Upper lobe of left lung (tissue), 6 donors: ENCODE results near the gene SCN4B. TPM values are rescaled to one million over a fixed set of nuclear protein-coding genes. Genes with fewer than 3 reads are reported as not detected.
A peak's percentile ranks its signal among the peaks of the same experiment; 100 is the strongest.

Source experiments
- ATAC-seq, 2 donors: fragments of 200-7000 bp; cut with Tn5 transposase; one replicate each; pipeline ENCODE4 v1.9.1; 2022; ENCODE audit warnings: mild to moderate bottlenecking in 2 of 2, moderate library complexity in 2 of 2; ENCODE audit not compliant: low FRiP score in 2 of 2
- DNase-seq, 2 donors: peaks; one replicate each; pipeline ENCODE4 v3.0.0-alpha.2; 2019 to 2020
- H3K27ac ChIP-seq, 4 donors: fragments of 200-600 bp; sonication (generic); one replicate each; pipeline ENCODE4 v1.5.1; 2016 to 2019
- H3K27me3 ChIP-seq, 4 donors: fragments of 200-600 bp; sonication (generic); one replicate each; pipeline ENCODE4 v1.5.1; 2017 to 2019
- H3K36me3 ChIP-seq, 4 donors: fragments of 200-600 bp; sonication (generic); one replicate each; pipeline ENCODE4 v1.5.1; 2016 to 2019
- H3K4me1 ChIP-seq, 4 donors: fragments of 200-600 bp; sonication (generic); one replicate each; pipeline ENCODE4 v1.5.1; 2018 to 2019
- H3K4me3 ChIP-seq, 4 donors: fragments of 200-600 bp; sonication (generic); one replicate each; pipeline ENCODE4 v1.5.1; 2017 to 2019; ENCODE audit warnings: mild to moderate bottlenecking in 2 of 4, moderate library complexity in 1 of 4
- H3K9me3 ChIP-seq, 4 donors: fragments of 200-600 bp; sonication (generic); one replicate each; pipeline ENCODE4 v1.5.1; 2018 to 2019
- CTCF ChIP-seq, 6 experiments: fragments of 450-650 bp in 4 of 6; fragments of 200-600 bp in 2 of 6; sonication (generic) in 2 of 6; IDR thresholded peaks; one replicate each; pipeline ENCODE4 v1.5.1; 2016 to 2019; ENCODE audit warnings: antibody characterized with exemption in 6 of 6
- EP300 ChIP-seq, 4 donors: sonication (generic); formaldehyde crosslinking; IDR thresholded peaks; one replicate each; pipeline ENCODE4 v1.5.1; 2017; ENCODE audit warnings: antibody characterized with exemption in 4 of 4, control low read depth in 2 of 4
- POLR2A ChIP-seq, 4 donors: fragments of 450-650 bp; IDR thresholded peaks; one replicate each; pipeline ENCODE4 v1.5.1; 2016 to 2017; ENCODE audit warnings: antibody characterized with exemption in 4 of 4, mild to moderate bottlenecking in 2 of 4
- POLR2AphosphoS5 ChIP-seq, 2 donors: sonication (generic); formaldehyde crosslinking; IDR thresholded peaks; one replicate each; pipeline ENCODE4 v1.5.1; 2017; ENCODE audit warnings: antibody characterized with exemption in 2 of 2
- WGBS, 2 donors: methylation state at CpG; one replicate each; pipeline ENCODE4 v1.1.5; 2017 to 2018; 5-methylcytosine and 5-hydroxymethylcytosine counted together
- total RNA-seq, 6 donors: library from RNA; depleted of rRNA in 4 of 6; stranded (reverse); fragments of >200 nt in 4 of 6; gene quantifications; one replicate each; pipeline versions ENCODE4 v1.1.0 to v1.2.1, GENCODE V29; 2016 to 2021
- donor health status: DM: no; HTN: no; CAD: no; lungs with moderate emphysema.
- donor health status: DM: no; HTN: yes; CAD: no; lungs with severe emphysema.

The SCN4B gene
- total RNA-seq, 6 donors from 2014 or later: under 0.01 to 5.5 (median 3.3) TPM

DNA sequence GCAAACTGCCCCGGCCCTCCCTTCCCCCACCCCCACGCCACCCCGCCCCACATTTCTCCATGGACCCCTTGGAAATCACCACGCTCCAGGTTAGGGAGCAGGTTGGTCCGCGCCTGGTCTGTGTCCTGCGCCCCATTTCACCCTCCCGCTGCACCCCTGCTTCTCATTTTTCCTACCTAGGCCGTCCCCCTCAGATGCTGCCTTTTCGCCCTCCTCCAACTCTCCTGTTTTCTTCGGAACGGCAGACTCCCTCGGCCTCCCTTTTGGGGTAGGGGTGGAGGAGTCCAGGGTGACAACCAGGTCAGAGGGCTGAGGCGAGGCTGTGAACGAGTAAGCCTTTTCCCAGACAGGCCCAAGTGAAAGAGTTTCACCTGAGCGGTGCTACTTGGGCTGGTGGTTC lies 893 bp upstream of the SCN4B start:
- DNase-seq (no peak), ATAC-seq (no peak)
- peak overlapping the region in 3 of 4 donors; percentile 42 to 55 (median 49) for H3K4me3 ChIP-seq
- WGBS, 2 donors: 33 to 41% methylated on average over 13 to 16 of the region's 16 CpGs
- no peaks in the 10 kb centered on the region for H3K9me3 ChIP-seq
- peaks cover 0 to 42% (median 18%) of the 10 kb centered on the region in 4 donors for H3K27me3 ChIP-seq
- peaks cover 14 to 47% (median 30%) of the 10 kb centered on the region in 4 donors for H3K4me1 ChIP-seq
- H3K27ac ChIP-seq: no peak overlapping the region
- H3K36me3 ChIP-seq: no peaks in the 10 kb centered on the region
- TF ChIP-seq POLR2AphosphoS5 (IDR thresholded peaks at IDR 0.05): no peak
- TF ChIP-seq CTCF (IDR thresholded peaks at IDR 0.05): no peak
- no peak for TF ChIP-seq POLR2A (IDR thresholded peaks at IDR 0.05)
- TF ChIP-seq EP300 (IDR thresholded peaks at IDR 0.05): no peak

GRCh38 chr11:118152020-118152551 lies 537 bp downstream of the SCN4B start:
- Histone ChIP-seq H3K27me3 (peaks cover 0 to 42% (median 17%) of the 10 kb centered on the region in 4 donors), H3K36me3 (no peaks in the 10 kb centered on the region), H3K4me3 (peak overlapping the region in 3 of 4 donors; percentile 42 to 55 (median 49)), H3K27ac (peak overlapping the region in 2 of 4 donors; percentile 4 to 55), H3K4me1 (peaks cover 14 to 40% (median 30%) of the 10 kb centered on the region in 4 donors), H3K9me3 (no peaks in the 10 kb centered on the region)
- TF ChIP-seq EP300 (IDR thresholded peaks at IDR 0.05): no peak
- no peak for TF ChIP-seq CTCF (IDR thresholded peaks at IDR 0.05)
- no peak for TF ChIP-seq POLR2AphosphoS5 (IDR thresholded peaks at IDR 0.05)
- TF ChIP-seq POLR2A (IDR thresholded peaks at IDR 0.05): no peak
- 28 to 40% methylated on average over 4 to 16 of the region's 16 CpGs for WGBS, 2 donors
- no peak for ATAC-seq
- no peak for DNase-seq

DNA sequence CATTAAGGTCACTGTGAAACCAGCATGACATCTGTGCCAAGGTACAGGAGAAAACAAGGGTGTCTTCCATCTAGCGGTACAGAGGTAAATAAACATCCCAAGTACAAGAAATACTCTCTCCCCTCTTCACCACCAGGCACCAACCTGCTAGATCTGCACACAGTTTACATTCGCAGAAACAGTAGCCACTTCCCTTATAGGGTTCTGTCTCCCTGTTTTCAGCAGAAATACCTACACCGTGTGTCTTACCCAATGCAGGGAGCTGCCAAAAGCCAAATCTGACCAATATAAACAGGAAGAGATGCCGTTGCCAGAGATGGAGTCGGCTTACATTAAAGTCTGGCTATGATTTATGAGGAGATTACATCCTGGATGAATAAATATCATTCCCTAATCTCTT lies 1.2 kb downstream of the SCN4B start:
- Histone ChIP-seq H3K27me3 (peaks cover 0 to 36% (median 14%) of the 10 kb centered on the region in 4 donors), H3K9me3 (no peaks in the 10 kb centered on the region), H3K27ac (no peak overlapping the region), H3K4me1 (peaks cover 14 to 34% (median 26%) of the 10 kb centered on the region in 4 donors), H3K36me3 (no peaks in the 10 kb centered on the region), H3K4me3 (no peak overlapping the region)
- no peak for DNase-seq
- TF ChIP-seq POLR2A (IDR thresholded peaks at IDR 0.05) (no peak), POLR2AphosphoS5 (IDR thresholded peaks at IDR 0.05) (no peak), EP300 (IDR thresholded peaks at IDR 0.05) (no peak), CTCF (IDR thresholded peaks at IDR 0.05) (no peak)
- ATAC-seq: no peak
- 38 to 40% methylated on average over 5 of the region's 5 CpGs for WGBS, 2 donors

DNA sequence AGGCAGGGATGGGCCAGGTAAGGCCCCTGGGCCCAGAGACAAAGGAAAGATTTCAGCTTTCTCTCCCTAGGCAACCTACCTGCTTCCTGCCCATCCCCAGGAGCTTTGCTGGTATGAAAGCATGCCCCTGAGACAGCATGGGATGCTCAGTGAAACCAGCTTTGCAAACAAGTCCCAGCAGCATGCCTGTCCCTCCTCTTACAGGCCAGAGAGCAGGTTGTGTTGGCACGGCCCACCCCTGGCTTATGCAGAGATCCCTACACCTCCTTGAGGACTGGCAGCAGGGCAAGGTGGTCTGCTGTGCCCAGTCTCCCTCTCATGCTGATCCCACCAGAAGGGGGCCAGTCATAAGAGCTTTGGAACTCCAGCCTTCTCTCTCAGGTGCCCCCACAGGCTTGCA lies 3.1 kb downstream of the SCN4B start:
- no peaks in the 10 kb centered on the region for H3K9me3 ChIP-seq
- WGBS, 2 donors: 88% methylated on average over 1 of the region's 1 CpG; no CpG with 5 or more reads in 1 of the 2 donors
- TF ChIP-seq POLR2A (IDR thresholded peaks at IDR 0.05) (no peak), CTCF (IDR thresholded peaks at IDR 0.05) (no peak), POLR2AphosphoS5 (IDR thresholded peaks at IDR 0.05) (no peak), EP300 (IDR thresholded peaks at IDR 0.05) (no peak)
- H3K27ac ChIP-seq: no peak overlapping the region
- H3K4me3 ChIP-seq: no peak overlapping the region
- peaks cover 0 to 29% (median 13%) of the 10 kb centered on the region in 4 donors for H3K27me3 ChIP-seq
- peaks cover 19 to 40% (median 27%) of the 10 kb centered on the region in 4 donors for H3K4me1 ChIP-seq
- ATAC-seq (no peak), DNase-seq (no peak)
- no peaks in the 10 kb centered on the region for H3K36me3 ChIP-seq

DNA sequence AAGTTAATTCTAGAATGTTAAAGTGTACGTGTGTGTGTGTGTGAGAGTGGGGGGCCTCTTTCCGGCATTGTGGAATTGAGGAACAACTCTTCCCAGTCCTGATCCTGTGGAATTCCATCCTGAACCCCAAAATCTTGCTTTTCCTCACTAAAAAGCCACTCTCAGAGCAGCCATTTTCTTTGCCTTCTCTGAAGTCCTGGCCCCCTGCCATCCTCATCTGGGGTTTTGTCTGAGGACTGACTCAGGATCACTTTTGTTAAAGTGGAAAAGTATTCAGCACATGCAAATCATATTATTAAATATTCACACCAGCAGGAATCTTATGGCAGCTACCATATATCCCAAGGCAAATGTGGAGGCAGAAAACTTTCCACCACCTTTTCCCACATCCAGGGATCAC lies 3.8 kb downstream of the SCN4B start:
- ATAC-seq (no peak), DNase-seq (no peak)
- no peak overlapping the region for H3K4me3 ChIP-seq
- peak overlapping the region in 1 of 4 donors; percentile 34 for H3K27ac ChIP-seq
- WGBS, 2 donors: 84 to 94% methylated on average over 2 of the region's 2 CpGs
- H3K36me3 ChIP-seq: no peaks in the 10 kb centered on the region
- H3K27me3 ChIP-seq: peaks cover 0 to 24% (median 12%) of the 10 kb centered on the region in 4 donors
- H3K9me3 ChIP-seq: no peaks in the 10 kb centered on the region
- H3K4me1 ChIP-seq: peaks cover 19 to 40% (median 27%) of the 10 kb centered on the region in 4 donors
- TF ChIP-seq CTCF (IDR thresholded peaks at IDR 0.05) (no peak), POLR2A (IDR thresholded peaks at IDR 0.05) (no peak), POLR2AphosphoS5 (IDR thresholded peaks at IDR 0.05) (no peak), EP300 (IDR thresholded peaks at IDR 0.05) (no peak)
